GM21367 (cell line): Measurements from ENCODE around the gene MUC5B.

Experiments
- ATAC-seq: cut with Tn5 transposase; IDR thresholded peaks from one replicate; pipeline ENCODE4 v1.9.1; 2021; ENCODE audit not compliant: unreplicated experiment

Gene MUC5B

DNA sequence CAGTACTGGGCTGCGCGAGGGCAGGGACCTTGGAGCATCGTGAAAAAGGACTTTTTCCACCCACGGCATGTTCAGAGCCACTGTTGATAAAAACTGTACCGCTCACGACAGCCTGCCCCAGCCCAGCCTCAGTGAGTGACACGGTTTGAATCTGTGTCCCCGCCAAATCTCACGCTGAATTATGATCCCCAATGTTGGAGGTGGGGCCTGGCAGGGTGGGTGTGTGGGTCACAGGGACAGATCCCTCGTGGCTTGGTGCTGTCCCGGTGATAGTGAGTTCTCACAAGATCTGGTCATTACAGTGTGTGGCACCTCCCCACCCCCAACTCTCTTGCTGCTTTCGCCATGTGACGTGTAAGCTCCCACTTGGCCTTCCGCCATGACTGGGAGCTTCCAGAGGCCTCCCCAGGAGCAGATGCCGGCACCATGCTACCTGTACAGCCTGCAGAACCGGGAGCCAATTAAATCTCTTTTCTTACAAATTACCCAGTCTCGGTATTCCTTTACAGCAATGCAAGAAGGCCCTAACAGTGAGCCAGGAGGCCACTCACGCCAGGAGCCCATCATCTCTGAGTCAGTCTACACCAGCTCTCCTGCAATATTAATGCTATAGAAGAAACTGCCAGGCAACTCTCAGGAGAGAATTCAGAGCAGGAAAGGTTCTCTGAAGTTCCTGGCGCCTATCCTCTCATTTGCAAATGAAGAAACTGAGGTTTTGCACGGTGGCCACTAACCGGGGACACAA is 85.3 kb downstream of the MUC5B start:
- no peak for ATAC-seq

DNA sequence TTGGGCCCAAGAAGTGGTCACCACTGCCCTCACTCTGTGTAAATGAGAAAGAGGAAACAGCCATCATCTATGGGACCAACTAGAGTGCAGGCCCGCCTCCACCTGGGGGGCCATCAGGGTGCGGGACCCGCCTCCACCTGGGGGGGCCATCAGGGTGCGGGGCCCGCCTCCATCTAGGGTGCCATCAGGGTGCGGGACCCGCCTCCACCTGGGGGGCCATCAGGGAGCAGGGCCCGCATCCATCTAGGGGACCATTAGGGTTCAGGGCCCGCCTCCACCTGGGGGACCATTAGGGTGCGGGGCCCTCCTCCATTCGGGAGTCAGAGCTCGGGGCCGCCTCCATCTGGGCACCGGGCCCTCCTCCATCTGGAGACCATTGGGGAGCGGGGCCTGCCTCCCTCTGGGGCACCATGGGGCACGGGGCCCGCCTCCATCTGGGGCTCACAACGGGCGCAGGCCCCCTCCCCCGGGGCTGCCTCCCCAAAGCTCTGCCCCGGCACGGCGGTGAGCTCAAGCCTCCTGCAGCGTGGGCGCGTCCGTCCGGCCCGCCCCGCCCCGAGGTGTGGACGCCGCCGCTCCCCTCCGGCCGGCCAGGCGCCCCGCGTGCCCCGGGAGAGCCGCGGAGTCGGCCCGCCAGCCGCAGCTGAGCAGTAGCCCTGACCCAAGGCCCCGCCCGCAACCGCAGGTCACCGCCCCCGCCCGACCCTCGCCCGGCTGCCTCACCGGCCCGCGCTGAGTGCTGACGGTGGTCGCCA is 86.1 kb downstream of the MUC5B start:
- peak; percentile 34 for ATAC-seq

DNA sequence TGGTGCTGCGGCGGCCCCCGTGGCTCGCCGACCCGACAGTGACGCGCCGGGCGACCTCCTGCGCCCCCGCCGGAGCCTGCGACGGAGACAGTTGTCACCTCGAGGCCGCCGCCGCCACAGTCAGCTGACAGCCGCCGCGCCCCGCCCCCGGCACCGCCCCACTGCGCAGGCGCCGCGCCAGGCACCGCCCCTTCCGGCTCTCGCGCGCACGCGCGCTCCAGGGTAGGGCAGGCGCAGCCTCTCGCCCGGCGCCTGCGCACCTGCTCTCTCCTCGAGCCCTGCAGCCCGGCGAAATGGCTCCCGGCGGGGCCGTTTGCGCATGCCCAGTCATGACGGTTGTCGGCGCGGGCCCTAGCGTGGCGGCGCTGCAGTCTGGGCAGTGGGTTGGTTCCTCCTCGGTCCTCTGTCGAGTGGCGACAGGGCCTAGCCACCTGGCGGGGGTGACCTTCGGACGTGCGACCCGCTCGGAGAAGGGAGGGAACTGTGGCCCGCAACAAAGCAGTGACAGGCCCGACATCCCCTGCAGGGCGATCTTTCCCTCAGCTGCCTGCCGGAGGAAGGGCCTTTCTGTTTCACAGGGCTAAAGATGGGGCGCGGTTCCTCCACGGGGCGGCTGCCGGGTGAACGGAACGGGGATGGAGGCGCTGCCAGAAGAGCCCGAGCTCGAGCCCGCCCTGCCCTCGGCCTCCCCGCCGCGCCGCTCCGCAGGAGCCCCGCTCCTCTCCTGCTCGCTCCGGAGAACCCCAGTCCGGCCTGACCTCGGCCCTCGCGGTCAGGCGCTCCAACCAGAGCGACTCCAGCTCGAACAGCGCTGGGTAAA is 86.8 kb downstream of the MUC5B start, which contains the start of gene TOLLIP:
Gene TOLLIP, minus strand, starts transcription at position 135 of the 820 bp plus-strand sequence. Its CDS starts 134 bp downstream, at position 1.
- peak; percentile 67 for ATAC-seq

DNA sequence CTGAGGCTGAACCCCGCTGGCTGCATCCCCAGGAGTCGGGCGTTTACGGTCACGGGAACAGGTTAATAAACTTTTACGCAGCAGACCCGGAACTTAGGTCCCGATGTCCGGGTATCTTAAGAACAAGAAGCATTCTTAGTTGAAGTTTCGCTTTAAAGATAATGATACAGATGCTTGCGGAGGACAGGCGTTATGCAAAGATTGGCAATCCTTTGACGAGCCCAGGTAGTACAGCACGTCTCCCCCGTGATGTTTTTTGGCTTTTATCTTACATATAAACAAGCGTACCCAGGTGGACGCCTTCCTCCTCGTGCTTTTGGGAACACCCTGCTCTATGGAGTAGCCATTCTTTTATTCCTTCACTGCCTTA is 87.4 kb downstream of the MUC5B start:
- ATAC-seq, result no peak

DNA sequence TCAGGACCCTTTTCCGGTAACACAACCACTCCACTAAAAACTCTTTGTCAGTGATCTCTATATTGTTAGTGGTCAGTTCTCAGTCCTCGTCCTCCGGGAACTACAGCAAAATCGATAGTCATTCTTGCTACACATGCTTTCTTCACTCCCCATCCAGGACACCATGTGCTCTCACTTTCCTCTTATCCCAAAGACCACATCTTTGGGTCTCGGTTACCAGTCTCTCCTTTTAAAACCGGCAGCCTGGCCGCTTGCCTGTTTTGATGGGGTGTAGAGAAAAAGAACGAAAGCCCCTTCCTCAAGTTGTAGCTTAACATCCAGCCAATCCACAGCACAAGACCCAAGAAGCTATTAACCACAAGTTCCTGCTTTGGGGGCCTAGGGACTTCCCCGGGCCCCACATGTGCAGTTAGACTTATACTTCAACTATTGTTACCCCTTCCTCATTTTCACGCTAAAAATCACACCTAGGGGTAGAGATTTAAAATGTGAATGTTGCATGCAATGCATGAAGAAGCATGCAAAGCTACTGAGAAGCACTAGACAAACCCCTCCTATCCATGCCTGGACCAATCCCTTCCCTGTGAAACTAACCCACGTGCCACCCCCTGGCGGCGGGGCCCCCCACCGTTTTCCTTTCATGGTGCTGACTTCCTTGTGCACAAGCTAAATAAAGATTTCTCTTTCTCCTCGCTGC is 88.1 kb downstream of the MUC5B start:
- no peak for ATAC-seq
